Embryonic facial prominence (tissue), 1 donor: ENCODE results near the gene DUSP23.

ENCODE experiments used
- DNase-seq: peaks from one replicate; pipeline ENCODE4 v3.0.0-alpha.2; 2016; ENCODE audit errors: extremely low spot score

Gene DUSP23

GRCh38 chr1:159828176-159828575 is 47.4 kb downstream of the DUSP23 start:
- DNase-seq: no peak

DNA sequence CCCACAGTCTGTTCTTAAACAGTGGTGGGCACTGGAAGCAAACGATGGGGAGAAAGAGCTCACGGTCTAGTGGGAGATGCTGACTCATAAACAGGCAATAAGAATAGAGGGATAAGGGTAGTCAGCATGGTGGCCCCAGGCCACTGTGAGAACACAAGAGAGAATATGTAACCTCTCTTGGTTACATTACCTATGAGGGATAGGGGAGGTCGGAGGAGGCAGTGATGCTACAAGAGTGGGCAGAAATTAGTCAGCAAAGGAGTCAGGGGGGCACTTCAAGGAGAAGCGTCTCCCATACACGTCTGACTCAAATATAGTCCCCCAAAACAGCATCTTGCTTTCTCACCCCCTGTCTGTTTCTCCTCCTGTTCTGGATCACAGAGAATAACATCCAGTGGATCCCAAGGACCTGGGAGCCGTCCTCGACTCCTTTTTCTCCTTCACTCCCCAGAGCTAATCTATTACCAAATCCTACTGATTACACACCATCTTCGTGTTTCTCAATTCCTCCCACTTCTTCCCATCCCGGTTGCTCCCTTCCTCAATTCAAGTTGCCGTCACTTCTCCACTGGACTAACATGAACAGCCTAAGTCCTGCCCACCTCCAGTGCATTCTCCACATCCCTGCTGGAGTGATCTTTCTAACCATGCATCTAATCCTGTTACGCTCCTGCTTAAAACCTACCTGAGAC is 48.0 kb downstream of the DUSP23 start:
- no peak for DNase-seq

- no peak for DNase-seq
These were observed 48.5 kb downstream of the DUSP23 start for GRCh38 chr1:159829273-159829634.

DNA sequence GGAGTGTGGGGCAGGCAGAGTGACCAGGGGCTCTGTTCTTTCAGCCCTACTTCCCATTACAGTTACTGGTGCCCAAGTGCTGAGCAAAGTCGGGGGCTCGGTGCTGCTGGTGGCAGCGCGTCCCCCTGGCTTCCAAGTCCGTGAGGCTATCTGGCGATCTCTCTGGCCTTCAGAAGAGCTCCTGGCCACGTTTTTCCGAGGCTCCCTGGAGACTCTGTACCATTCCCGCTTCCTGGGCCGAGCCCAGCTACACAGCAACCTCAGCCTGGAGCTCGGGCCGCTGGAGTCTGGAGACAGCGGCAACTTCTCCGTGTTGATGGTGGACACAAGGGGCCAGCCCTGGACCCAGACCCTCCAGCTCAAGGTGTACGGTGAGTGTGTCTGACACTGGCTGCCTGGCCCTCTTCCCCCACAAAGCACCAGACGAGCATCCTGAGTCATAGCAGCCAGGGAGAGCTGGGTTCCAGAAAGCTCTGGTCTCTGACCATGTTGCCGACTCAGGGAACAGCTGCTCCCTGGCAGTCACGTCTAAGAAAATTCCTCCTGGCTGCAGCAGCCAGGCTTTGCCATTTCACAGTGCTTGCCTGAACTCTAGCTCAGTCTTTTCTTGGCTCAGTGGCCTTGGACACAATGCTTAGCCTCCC is 49.2 kb downstream of the DUSP23 start:
- DNase-seq: no peak

DNA sequence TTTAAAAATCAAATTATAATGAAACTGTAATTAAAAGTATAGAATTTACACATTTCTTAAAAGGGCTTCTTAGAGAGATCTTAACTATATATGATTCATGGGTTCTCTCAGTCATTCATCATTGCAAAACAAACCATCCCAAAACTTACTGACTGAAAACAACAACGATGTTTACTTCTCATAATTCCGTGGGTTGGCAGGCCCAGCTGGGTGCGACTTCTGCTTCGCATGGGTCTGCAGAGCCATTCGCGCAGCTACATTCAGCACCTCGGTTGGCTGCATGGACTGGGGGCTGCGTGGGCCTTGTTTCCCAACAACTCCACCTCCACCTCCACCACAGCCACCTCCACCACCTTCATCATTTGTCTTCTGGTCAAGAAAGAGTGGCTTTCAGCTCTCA is 50.0 kb downstream of the DUSP23 start:
- no peak for DNase-seq

DNA sequence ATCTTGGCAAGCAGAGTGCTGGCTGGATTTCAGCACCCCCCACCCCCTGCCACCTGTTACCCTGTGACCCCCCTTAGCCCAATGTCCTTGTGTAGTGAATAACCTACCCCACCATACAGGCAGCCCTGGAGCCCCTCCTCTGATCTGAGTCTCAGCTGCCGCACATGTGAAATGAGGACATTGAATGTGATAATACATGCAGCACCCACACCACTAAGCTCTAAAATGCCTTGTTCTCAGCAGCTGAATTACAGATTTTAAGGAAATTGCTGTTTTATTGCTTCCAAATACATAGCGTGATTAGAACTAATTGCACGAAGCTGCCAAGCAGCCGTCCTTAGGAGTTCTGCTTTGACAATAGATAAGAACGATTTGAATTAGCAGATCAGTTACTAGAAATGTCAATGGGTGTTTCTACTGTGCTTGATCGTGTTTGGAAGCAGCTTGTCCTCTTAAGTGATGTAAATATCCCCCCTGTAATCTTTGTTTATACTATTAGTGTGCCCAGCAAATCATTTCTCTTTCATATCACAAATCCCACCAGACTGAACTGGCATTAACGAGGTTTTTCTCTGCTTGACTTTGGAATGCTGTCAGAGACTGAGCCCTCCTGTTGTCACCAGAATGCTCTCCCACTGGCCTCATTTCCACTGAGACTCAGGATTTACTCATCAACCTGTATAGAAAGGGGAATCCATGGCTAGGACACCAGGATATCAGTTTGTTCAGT is 50.8 kb downstream of the DUSP23 start:
- no peak for DNase-seq
